Measurements from ENCODE around the gene KSR2. TPM values are rescaled to one million over a fixed set of nuclear protein-coding genes. Genes with fewer than 3 reads are reported as not detected.
A peak's percentile ranks its signal among the peaks of the same experiment; 100 is the strongest.

The KSR2 gene
- total RNA-seq, 1 donor from 2014 or later, result under 0.01 TPM

DNA sequence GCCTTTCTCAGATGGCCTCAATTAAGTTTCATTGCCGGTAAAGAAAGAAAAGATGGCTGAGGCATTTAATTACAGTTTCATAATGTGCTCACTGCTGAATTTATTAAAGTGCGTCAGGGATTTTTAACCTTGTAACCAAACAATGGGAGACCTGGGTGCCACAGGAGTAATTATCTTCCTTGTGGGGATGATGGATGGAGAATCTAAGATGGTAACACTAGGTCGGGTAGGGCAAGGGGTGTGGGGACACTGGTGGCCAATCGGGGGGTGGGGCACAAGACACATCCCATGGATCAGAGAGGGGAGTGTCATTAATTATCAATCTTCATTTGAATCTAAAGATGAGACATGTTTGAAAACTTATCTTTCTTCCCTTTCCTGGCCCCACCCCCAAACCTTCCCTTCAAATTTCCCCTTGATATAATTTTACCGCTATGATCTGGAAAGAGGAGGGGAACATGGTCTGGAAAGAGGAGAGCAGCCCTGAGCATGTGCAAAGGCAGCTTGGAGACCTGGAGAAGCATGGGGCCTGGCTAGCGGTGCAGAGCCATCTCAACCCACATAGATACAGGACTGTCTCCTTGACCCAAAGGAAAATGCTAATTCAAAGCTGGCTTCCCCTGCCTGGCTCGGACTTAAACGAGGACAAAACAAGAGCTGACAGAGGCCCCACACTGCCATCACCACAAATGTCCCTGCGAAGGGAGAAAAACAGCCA lies 376.0 kb downstream of the KSR2 start:
- H3K27me3 ChIP-seq (ENCODE audit: control insufficient read depth in 3 of 3, insufficient read depth in 3 of 3, low read length in 3 of 3), result peaks cover 3 to 5% (median 5%) of the 10 kb centered on the region in 3 donors
- no peak overlapping the region for H3K9ac ChIP-seq (ENCODE audit: low read depth in 1 of 3, low read length in 3 of 3)
- no peak overlapping the region for H3K27ac ChIP-seq (ENCODE audit: low read depth, low read length)
- H3K36me3 ChIP-seq (ENCODE audit: control insufficient read depth in 3 of 3, insufficient read depth in 3 of 3, low read length in 3 of 3), result no peaks in the 10 kb centered on the region
- H3K9me3 ChIP-seq (ENCODE audit: control insufficient read depth in 3 of 3, low read length in 3 of 3), result peaks cover 0 to 5% (median 0%) of the 10 kb centered on the region in 3 donors
- no peaks in the 10 kb centered on the region for H3K4me1 ChIP-seq (ENCODE audit: control insufficient read depth in 3 of 3, insufficient read depth in 3 of 3, low read length in 3 of 3)
- H3K4me3 ChIP-seq (ENCODE audit: low read length in 3 of 3), result no peak overlapping the region

DNA sequence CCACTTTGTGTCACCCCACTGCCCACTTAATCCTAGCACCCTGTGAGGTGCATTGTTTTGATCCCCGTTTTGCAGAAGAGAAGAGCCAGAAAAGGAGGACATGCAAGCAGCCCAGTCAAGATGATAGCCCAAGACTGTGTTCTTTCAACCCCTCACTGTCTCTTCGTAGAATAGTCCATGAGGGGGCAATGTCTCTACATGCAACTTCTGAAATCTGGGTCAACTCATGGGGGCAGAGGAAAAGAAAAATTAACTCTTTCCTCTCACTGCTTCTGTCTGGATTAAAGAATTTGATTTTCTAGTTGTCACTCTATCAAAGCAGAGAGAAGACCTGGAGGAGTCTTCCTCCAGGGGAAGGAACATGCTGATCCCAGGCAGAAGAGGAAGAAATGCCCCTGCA lies 377.8 kb downstream of the KSR2 start:
- peaks cover 3 to 7% (median 5%) of the 10 kb centered on the region in 3 donors for H3K27me3 ChIP-seq (ENCODE audit: control insufficient read depth in 3 of 3, insufficient read depth in 3 of 3, low read length in 3 of 3)
- H3K27ac ChIP-seq (ENCODE audit: low read depth, low read length), result no peak overlapping the region
- peaks cover 0 to 2% (median 0%) of the 10 kb centered on the region in 3 donors for H3K4me1 ChIP-seq (ENCODE audit: control insufficient read depth in 3 of 3, insufficient read depth in 3 of 3, low read length in 3 of 3)
- no peak overlapping the region for H3K4me3 ChIP-seq (ENCODE audit: low read length in 3 of 3)
- H3K36me3 ChIP-seq (ENCODE audit: control insufficient read depth in 3 of 3, insufficient read depth in 3 of 3, low read length in 3 of 3), result no peaks in the 10 kb centered on the region
- H3K9ac ChIP-seq (ENCODE audit: low read depth in 1 of 3, low read length in 3 of 3), result no peak overlapping the region
- H3K9me3 ChIP-seq (ENCODE audit: control insufficient read depth in 3 of 3, low read length in 3 of 3), result peaks cover 0 to 5% (median 0%) of the 10 kb centered on the region in 3 donors

DNA sequence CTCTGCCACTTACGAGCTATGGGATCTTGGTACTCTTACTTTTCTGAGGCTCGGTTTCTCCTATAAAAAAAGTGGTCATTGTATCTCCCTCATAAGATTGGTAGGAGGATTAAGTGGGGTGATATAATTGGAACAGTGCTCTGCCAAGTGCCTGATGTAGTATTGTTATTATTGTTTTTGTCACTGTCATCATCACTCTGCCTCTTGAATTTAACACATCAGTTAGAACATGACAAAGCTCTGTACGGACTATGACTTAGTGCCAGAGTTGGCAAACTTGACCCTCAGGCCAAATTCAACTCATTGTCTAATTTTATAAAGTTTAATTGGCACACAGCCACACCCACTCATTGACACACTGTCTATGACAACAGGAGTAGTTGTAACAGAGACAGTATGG lies 378.4 kb downstream of the KSR2 start:
- no peak overlapping the region for H3K27ac ChIP-seq (ENCODE audit: low read depth, low read length)
- H3K9ac ChIP-seq (ENCODE audit: low read depth in 1 of 3, low read length in 3 of 3), result no peak overlapping the region
- peaks cover 3 to 7% (median 5%) of the 10 kb centered on the region in 3 donors for H3K27me3 ChIP-seq (ENCODE audit: control insufficient read depth in 3 of 3, insufficient read depth in 3 of 3, low read length in 3 of 3)
- H3K4me3 ChIP-seq (ENCODE audit: low read length in 3 of 3), result no peak overlapping the region
- H3K36me3 ChIP-seq (ENCODE audit: control insufficient read depth in 3 of 3, insufficient read depth in 3 of 3, low read length in 3 of 3), result no peaks in the 10 kb centered on the region
- peaks cover 0 to 5% (median 0%) of the 10 kb centered on the region in 3 donors for H3K9me3 ChIP-seq (ENCODE audit: control insufficient read depth in 3 of 3, low read length in 3 of 3)
- peaks cover 0 to 2% (median 0%) of the 10 kb centered on the region in 3 donors for H3K4me1 ChIP-seq (ENCODE audit: control insufficient read depth in 3 of 3, insufficient read depth in 3 of 3, low read length in 3 of 3)

DNA sequence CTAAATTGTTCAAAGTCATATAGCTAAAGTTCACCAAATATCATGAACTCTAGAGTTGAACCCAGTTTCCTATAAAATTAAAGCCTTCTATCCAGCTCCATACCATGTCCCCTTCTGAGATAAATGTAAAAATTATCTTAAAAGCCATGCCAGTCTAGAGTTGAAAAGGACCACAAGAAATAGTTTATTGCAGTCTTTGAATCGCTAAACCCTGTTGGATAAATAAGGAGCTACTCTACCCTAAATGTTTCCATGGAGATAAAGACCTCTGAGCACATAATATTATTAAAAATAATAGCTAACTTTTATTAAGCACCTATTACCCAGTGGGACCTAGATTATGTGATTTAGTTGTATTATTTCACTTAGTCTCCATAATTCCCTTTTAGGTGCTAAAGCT lies 379.8 kb downstream of the KSR2 start:
- Histone ChIP-seq H3K9me3 (ENCODE audit: control insufficient read depth in 3 of 3, low read length in 3 of 3) (peaks cover 0 to 5% (median 0%) of the 10 kb centered on the region in 3 donors), H3K36me3 (ENCODE audit: control insufficient read depth in 3 of 3, insufficient read depth in 3 of 3, low read length in 3 of 3) (no peaks in the 10 kb centered on the region), H3K27me3 (ENCODE audit: control insufficient read depth in 3 of 3, insufficient read depth in 3 of 3, low read length in 3 of 3) (peaks cover 3 to 7% (median 5%) of the 10 kb centered on the region in 3 donors), H3K27ac (ENCODE audit: low read depth, low read length) (no peak overlapping the region), H3K4me3 (ENCODE audit: low read length in 3 of 3) (no peak overlapping the region), H3K9ac (ENCODE audit: low read depth in 1 of 3, low read length in 3 of 3) (no peak overlapping the region), H3K4me1 (ENCODE audit: control insufficient read depth in 3 of 3, insufficient read depth in 3 of 3, low read length in 3 of 3) (peaks cover 0 to 2% (median 0%) of the 10 kb centered on the region in 3 donors)

DNA sequence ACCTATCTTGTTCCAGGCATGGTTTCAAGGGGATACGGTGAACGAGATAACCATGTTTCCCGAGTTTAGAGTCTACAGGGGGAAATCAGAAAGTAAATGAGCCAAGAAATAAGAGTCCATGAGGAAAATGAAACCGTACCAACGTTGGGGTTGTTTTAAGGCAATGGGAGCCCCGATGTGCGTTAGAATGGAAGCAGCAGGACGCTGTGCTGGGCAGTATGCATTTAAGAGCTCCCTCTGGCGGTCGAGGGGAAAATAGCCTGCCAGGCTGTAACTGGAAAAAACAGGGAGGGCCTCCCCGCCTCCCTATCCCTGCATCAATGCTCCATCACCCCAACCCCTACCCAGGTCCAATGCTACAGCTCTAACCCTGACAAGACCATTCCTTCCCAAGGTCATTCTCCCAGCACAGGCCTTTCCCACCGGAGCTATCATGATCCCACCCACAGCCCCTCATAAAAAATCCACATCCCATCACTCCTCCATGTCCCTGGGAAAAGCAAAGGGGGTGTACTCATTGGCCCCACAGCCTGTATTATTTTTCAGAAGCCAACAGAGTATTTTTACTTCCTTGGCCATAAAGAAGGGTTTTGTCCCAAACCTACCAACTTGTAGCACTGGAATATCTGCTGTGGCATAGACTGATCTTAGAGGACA lies 381.0 kb downstream of the KSR2 start:
- no peak overlapping the region for H3K4me3 ChIP-seq (ENCODE audit: low read length in 3 of 3)
- peaks cover 0 to 5% (median 0%) of the 10 kb centered on the region in 3 donors for H3K9me3 ChIP-seq (ENCODE audit: control insufficient read depth in 3 of 3, low read length in 3 of 3)
- no peaks in the 10 kb centered on the region for H3K36me3 ChIP-seq (ENCODE audit: control insufficient read depth in 3 of 3, insufficient read depth in 3 of 3, low read length in 3 of 3)
- H3K9ac ChIP-seq (ENCODE audit: low read depth in 1 of 3, low read length in 3 of 3), result peak overlapping the region in 1 of 3 donors; percentile 0
- no peak overlapping the region for H3K27ac ChIP-seq (ENCODE audit: low read depth, low read length)
- H3K27me3 ChIP-seq (ENCODE audit: control insufficient read depth in 3 of 3, insufficient read depth in 3 of 3, low read length in 3 of 3), result peaks cover 0 to 8% (median 3%) of the 10 kb centered on the region in 3 donors
- H3K4me1 ChIP-seq (ENCODE audit: control insufficient read depth in 3 of 3, insufficient read depth in 3 of 3, low read length in 3 of 3), result peaks cover 0 to 4% (median 2%) of the 10 kb centered on the region in 3 donors

DNA sequence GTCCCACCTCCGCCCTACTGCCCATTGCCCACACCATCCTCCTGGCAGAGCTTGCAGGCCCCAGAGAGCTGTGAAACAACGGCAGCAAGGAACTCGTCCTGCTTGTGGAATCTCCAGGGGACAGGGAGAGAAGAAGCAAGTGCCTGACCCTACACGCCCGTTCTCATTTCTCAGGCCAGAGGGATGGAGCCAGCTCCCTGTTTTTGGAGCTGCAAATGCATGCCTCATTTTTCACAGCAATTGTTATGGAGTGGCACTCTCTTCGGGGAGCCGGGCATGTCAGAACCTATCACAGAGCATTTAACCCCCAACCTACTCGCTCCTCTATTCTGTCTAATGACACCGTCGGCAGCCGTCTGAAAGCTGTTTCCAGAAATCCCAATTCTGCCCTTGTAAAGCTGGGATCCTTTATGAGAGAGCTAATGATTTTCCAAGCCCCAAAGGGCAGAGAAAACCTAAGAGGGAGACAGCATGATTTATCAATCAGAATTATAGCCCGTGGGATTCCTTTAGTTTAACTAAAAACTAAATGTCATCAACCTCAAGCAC lies 385.0 kb downstream of the KSR2 start:
- Histone ChIP-seq H3K4me3 (ENCODE audit: low read length in 3 of 3) (no peak overlapping the region), H3K27ac (ENCODE audit: low read depth, low read length) (no peak overlapping the region), H3K36me3 (ENCODE audit: control insufficient read depth in 3 of 3, insufficient read depth in 3 of 3, low read length in 3 of 3) (no peaks in the 10 kb centered on the region), H3K4me1 (ENCODE audit: control insufficient read depth in 3 of 3, insufficient read depth in 3 of 3, low read length in 3 of 3) (peaks cover 6 to 9% (median 7%) of the 10 kb centered on the region in 3 donors), H3K9me3 (ENCODE audit: control insufficient read depth in 3 of 3, low read length in 3 of 3) (no peaks in the 10 kb centered on the region), H3K27me3 (ENCODE audit: control insufficient read depth in 3 of 3, insufficient read depth in 3 of 3, low read length in 3 of 3) (peaks cover 0 to 14% (median 7%) of the 10 kb centered on the region in 3 donors), H3K9ac (ENCODE audit: low read depth in 1 of 3, low read length in 3 of 3) (peak overlapping the region in 1 of 3 donors; percentile 16)

DNA sequence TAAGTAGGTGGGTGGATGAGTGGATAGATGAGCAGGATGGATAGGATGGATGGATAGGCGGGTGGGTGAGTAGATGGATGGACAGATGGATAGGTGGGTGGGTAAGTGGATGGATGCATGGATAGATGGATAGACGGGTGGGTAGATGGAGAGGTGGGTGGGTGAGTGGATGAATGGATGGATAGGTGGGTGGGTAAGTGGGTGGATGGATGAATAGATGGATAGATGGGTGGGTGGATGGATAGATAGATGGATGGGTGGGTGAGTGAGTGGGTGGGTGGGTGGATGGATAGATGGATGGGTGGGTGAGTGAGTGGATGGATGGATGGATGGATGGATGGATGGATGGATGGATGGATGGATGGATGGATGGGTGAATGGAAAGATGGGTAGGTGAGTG lies 385.7 kb downstream of the KSR2 start:
- Histone ChIP-seq H3K27ac (ENCODE audit: low read depth, low read length) (no peak overlapping the region), H3K27me3 (ENCODE audit: control insufficient read depth in 3 of 3, insufficient read depth in 3 of 3, low read length in 3 of 3) (peaks cover 0 to 14% (median 7%) of the 10 kb centered on the region in 3 donors), H3K4me1 (ENCODE audit: control insufficient read depth in 3 of 3, insufficient read depth in 3 of 3, low read length in 3 of 3) (peaks cover 6 to 9% (median 7%) of the 10 kb centered on the region in 3 donors), H3K9ac (ENCODE audit: low read depth in 1 of 3, low read length in 3 of 3) (no peak overlapping the region), H3K4me3 (ENCODE audit: low read length in 3 of 3) (no peak overlapping the region), H3K9me3 (ENCODE audit: control insufficient read depth in 3 of 3, low read length in 3 of 3) (no peaks in the 10 kb centered on the region), H3K36me3 (ENCODE audit: control insufficient read depth in 3 of 3, insufficient read depth in 3 of 3, low read length in 3 of 3) (no peaks in the 10 kb centered on the region)

DNA sequence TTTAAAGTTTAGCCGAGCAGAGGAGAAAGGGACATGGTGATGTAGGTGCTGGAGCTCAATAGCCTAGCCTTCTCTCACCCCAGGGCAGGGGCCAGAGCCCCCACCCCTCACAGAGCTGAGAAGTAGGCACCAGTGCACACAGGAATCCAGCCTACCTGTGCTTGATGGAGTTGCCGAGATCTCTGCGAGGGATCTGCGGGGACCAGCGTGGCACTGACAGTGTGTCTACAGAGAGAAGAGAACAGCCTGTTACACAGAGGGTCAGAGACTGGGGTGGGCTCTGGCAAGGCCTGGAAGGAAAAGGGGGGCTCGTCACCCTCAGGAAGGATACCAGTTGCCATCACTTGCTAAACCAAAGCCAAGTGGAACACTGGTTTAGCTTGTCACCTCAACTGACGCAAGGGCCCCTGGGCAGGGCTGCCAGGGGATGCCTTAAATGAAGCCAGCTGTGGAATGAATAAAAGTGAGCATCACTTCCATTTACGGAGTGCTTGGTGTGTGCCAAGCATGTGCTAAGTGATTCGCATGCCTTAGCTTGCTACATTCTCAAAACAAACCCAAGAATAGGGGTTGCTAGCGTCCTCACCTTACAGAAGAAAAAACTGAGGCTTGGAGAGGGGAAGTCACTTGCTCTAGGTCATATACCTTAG lies 386.5 kb downstream of the KSR2 start:
- H3K27me3 ChIP-seq (ENCODE audit: control insufficient read depth in 3 of 3, insufficient read depth in 3 of 3, low read length in 3 of 3), result peaks cover 0 to 11% (median 7%) of the 10 kb centered on the region in 3 donors
- no peak overlapping the region for H3K4me3 ChIP-seq (ENCODE audit: low read length in 3 of 3)
- H3K27ac ChIP-seq (ENCODE audit: low read depth, low read length), result no peak overlapping the region
- H3K4me1 ChIP-seq (ENCODE audit: control insufficient read depth in 3 of 3, insufficient read depth in 3 of 3, low read length in 3 of 3), result peaks cover 4 to 9% (median 7%) of the 10 kb centered on the region in 3 donors
- no peaks in the 10 kb centered on the region for H3K9me3 ChIP-seq (ENCODE audit: control insufficient read depth in 3 of 3, low read length in 3 of 3)
- H3K36me3 ChIP-seq (ENCODE audit: control insufficient read depth in 3 of 3, insufficient read depth in 3 of 3, low read length in 3 of 3), result no peaks in the 10 kb centered on the region
- no peak overlapping the region for H3K9ac ChIP-seq (ENCODE audit: low read depth in 1 of 3, low read length in 3 of 3)

DNA sequence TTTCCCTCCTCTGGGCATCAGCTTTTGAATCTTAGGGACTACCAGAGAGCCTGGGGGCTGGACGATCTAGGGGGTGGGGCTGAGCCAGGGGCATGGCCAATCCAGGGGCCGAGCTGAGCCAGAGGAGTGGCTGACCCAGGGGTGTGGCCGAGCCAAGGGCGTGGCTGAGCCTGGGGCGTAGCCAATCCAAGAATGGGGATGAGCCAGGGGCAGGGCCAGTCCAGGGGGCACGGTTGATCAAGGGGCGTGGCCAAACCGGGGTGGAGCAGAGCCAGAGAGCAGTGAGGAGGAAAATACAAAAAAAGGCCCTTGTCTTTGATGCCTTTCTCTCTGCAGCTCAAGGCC lies 388.1 kb downstream of the KSR2 start:
- no peak overlapping the region for H3K4me3 ChIP-seq (ENCODE audit: low read length in 3 of 3)
- no peak overlapping the region for H3K9ac ChIP-seq (ENCODE audit: low read depth in 1 of 3, low read length in 3 of 3)
- no peak overlapping the region for H3K27ac ChIP-seq (ENCODE audit: low read depth, low read length)
- H3K4me1 ChIP-seq (ENCODE audit: control insufficient read depth in 3 of 3, insufficient read depth in 3 of 3, low read length in 3 of 3), result peaks cover 4 to 9% (median 7%) of the 10 kb centered on the region in 3 donors
- peaks cover 0 to 11% (median 7%) of the 10 kb centered on the region in 3 donors for H3K27me3 ChIP-seq (ENCODE audit: control insufficient read depth in 3 of 3, insufficient read depth in 3 of 3, low read length in 3 of 3)
- H3K9me3 ChIP-seq (ENCODE audit: control insufficient read depth in 3 of 3, low read length in 3 of 3), result no peaks in the 10 kb centered on the region
- no peaks in the 10 kb centered on the region for H3K36me3 ChIP-seq (ENCODE audit: control insufficient read depth in 3 of 3, insufficient read depth in 3 of 3, low read length in 3 of 3)

Measured in skeletal muscle tissue (tissue), 4 donors.